Measurements from ENCODE around the gene GNB1L. TPM values are rescaled to one million over a fixed set of nuclear protein-coding genes. Genes with fewer than 3 reads are reported as not detected.

The GNB1L gene
- total RNA-seq, 1 experiment from 2014 or later, result 18.0 TPM

- Mint-ChIP-seq H3K4me1 (no peaks in the 10 kb centered on the region), H3K27ac (no peak overlapping the region), H3K36me3 (no peaks in the 10 kb centered on the region), H3K27me3 (ENCODE audit: low read depth) (no peaks in the 10 kb centered on the region), H3K4me3 (no peak overlapping the region), H3K9me3 (no peaks in the 10 kb centered on the region)
- DNase-seq (ENCODE audit: low spot score), result peak; percentile 8
- POLR2A ChIA-PET, result no interaction called here
- ATAC-seq, result no peak
- TF ChIP-seq NR3C1 (CRISPR knock-in tag; conservative IDR thresholded peaks at IDR 0.05; ENCODE audit: low read depth), result no peak
- no peak for TF ChIP-seq GTF2I (CRISPR knock-in tag; conservative IDR thresholded peaks at IDR 0.05)
- no peak for TF ChIP-seq NFE2L1 (CRISPR knock-in tag; IDR thresholded peaks at IDR 0.05)
- TF ChIP-seq AFF4 (CRISPR knock-in tag; IDR thresholded peaks at IDR 0.05; ENCODE audit: borderline replicate concordance), result no peak
- no peak for TF ChIP-seq ESRRA (CRISPR knock-in tag; IDR thresholded peaks at IDR 0.05; ENCODE audit: borderline replicate concordance)
- no peak for TF ChIP-seq TEAD4 (CRISPR knock-in tag; IDR thresholded peaks at IDR 0.05)
- no peak for TF ChIP-seq CREB1 (CRISPR knock-in tag; IDR thresholded peaks at IDR 0.05)
- TF ChIP-seq FOXP1 (CRISPR knock-in tag; IDR thresholded peaks at IDR 0.05; ENCODE audit: borderline replicate concordance), result no peak
- TF ChIP-seq ZNF281 (CRISPR knock-in tag; IDR thresholded peaks at IDR 0.05), result no peak
- CTCF ChIA-PET, result no interaction called here
These were observed 50.9 kb downstream of the GNB1L start for GRCh38 chr22:19803736-19804267.

- no peak overlapping the region for H3K27ac Mint-ChIP-seq
- TF ChIP-seq E2F1 (CRISPR knock-in tag; IDR thresholded peaks at IDR 0.05) (no peak), ZMAT4 (CRISPR knock-in tag; IDR thresholded peaks at IDR 0.05) (no peak), ATF2 (CRISPR knock-in tag; IDR thresholded peaks at IDR 0.05; ENCODE audit: borderline replicate concordance, low read depth) (no peak), ZNF396 (CRISPR knock-in tag; IDR thresholded peaks at IDR 0.05; ENCODE audit: borderline replicate concordance) (no peak), ZSCAN18 (CRISPR knock-in tag; IDR thresholded peaks at IDR 0.05) (no peak), CTCF (IDR thresholded peaks at IDR 0.05) (no peak), AR (CRISPR knock-in tag; IDR thresholded peaks at IDR 0.05) (no peak), SMAD4 (CRISPR knock-in tag; IDR thresholded peaks at IDR 0.05) (no peak)
These were observed 51.6 kb downstream of the GNB1L start for GRCh38 chr22:19802894-19803735.

More at GRCh38 chr22:19802894-19803735, 51.6 kb downstream of the GNB1L start:
- Mint-ChIP-seq H3K9me3 (no peaks in the 10 kb centered on the region), H3K27me3 (ENCODE audit: low read depth) (no peaks in the 10 kb centered on the region), H3K36me3 (no peaks in the 10 kb centered on the region), H3K4me3 (no peak overlapping the region), H3K4me1 (no peaks in the 10 kb centered on the region)
- ChIA-PET CTCF (interaction anchor here (1.1 to 2.6 kb wide), 2 partner anchors 11 to 48 kb away, joined by 3 to 21 read pairs; no protein-coding TSS in a partner anchor), POLR2A (interaction anchor here (0.6 kb wide), 1 partner anchor 51 kb away, joined by 3 read pairs; no protein-coding TSS in a partner anchor)
- no peak for ATAC-seq
- DNase-seq (ENCODE audit: low spot score), result peak; percentile 3

All from WTC11 (cell line).